HCT116 (cell line): ENCODE measurements around the gene GNGT2. TPM values are rescaled to one million over a fixed set of nuclear protein-coding genes. Genes with fewer than 3 reads are reported as not detected.

ENCODE experiments used
- ATAC-seq: fragments of 200-7000 bp; cut with Tn5 transposase; 2 replicates; pipeline ENCODE4 v1.9.1; 2020; ENCODE audit warnings: mild to moderate bottlenecking, moderate library complexity
- BruUV-seq: library from RNA; stranded (reverse); fragments of 400-500 nt; replicated peaks from 2 replicates; lab custom pipeline; 2021; lab: Mats Ljungman, UMichigan
- CTCF ChIA-PET: fragments of 300-600 bp; sonication (Branson Sonifier 250); formaldehyde crosslinking; loops from one replicate; lab custom pipeline; 2021; ENCODE audit warnings: antibody characterized with exemption; lab: Charles Lee
- POLR2A ChIA-PET: fragments of 300-600, 350-600 bp; sonication (Branson Sonifier 250); formaldehyde crosslinking; loops from one replicate; lab custom pipeline; 2021; ENCODE audit warnings: antibody characterized with exemption; lab: Charles Lee
- RAD21 ChIA-PET, 2 experiments: fragments of 300-600 bp; sonication (Branson Sonifier 250); formaldehyde crosslinking; loops; one replicate each; lab custom pipeline; 2023; ENCODE audit warnings: low total read pairs in 2 of 2; ENCODE audit not compliant: uncharacterized antibody in 2 of 2, unreplicated experiment in 2 of 2, low non-redundant PET in 1 of 2; lab: Charles Lee
- DNase-seq: peaks from one replicate; pipeline ENCODE4 v3.0.0-alpha.2; 2010; ENCODE audit warnings: low read depth, low spot score
- H2AFZ ChIP-seq: fragments of 200-600 bp; shearing (Covaris generic), sonication (generic); 2 replicates; pipeline ENCODE4 v1.6.1; 2017; ENCODE audit warnings: low read depth, mixed run types, mixed read lengths, antibody characterized with exemption, low read length; ENCODE audit not compliant: poor library complexity, severe bottlenecking
- H3K27ac ChIP-seq: 2 replicates; pipeline ENCODE4 v1.5.1; 2012; ENCODE audit warnings: low read depth, low read length
- H3K27me3 ChIP-seq: fragments of 200-600 bp; sonication (generic); 2 replicates; pipeline ENCODE4 v1.6.1; 2016; ENCODE audit warnings: mixed run types, low read length, mixed read lengths; ENCODE audit not compliant: insufficient read depth
- H3K36me3 ChIP-seq, 2 experiments: fragments of 200-500 bp in 1 of 2; fragments of 200-600 bp in 1 of 2; sonication (Bioruptor generic) in 1 of 2; sonication (generic) in 1 of 2; 2 replicates each; pipeline versions ENCODE4 v1.5.1 to v1.6.1; 2014 to 2016; ENCODE audit warnings: low read length in 2 of 2, inconsistent platforms in 1 of 2, mixed read lengths in 1 of 2, mixed run types in 1 of 2; ENCODE audit not compliant: insufficient read depth in 2 of 2, control insufficient read depth in 1 of 2
- H3K4me1 ChIP-seq, 2 experiments: fragments of 200-600 bp in 1 of 2; sonication (generic) in 1 of 2; 2 replicates each; pipeline versions ENCODE4 v1.5.1 to v1.6.1; 2012 to 2017; ENCODE audit warnings: low read length in 2 of 2, inconsistent platforms in 1 of 2, mild to moderate bottlenecking in 1 of 2, mixed read lengths in 1 of 2, mixed run types in 1 of 2, moderate library complexity in 1 of 2; ENCODE audit not compliant: insufficient read depth in 2 of 2, control insufficient read depth in 1 of 2
- H3K4me2 ChIP-seq: fragments of 200-600 bp; sonication (generic); 2 replicates; pipeline ENCODE4 v1.6.1; 2017; ENCODE audit warnings: mixed run types, low read length, mixed read lengths
- H3K4me3 ChIP-seq, 2 experiments: fragments of 200-600 bp in 1 of 2; sonication (generic) in 1 of 2; replicated peaks in 1 of 2; 2 replicates each; pipeline ENCODE4 v1.5.1; 2011 to 2016; ENCODE audit warnings: low read length in 2 of 2, control low read depth in 1 of 2, low read depth in 1 of 2, mild to moderate bottlenecking in 1 of 2, mixed read lengths in 1 of 2, mixed run types in 1 of 2
- H3K79me2 ChIP-seq: fragments of 200-600 bp; sonication (generic); 2 replicates; pipeline ENCODE4 v1.6.1; 2017; ENCODE audit warnings: mild to moderate bottlenecking, mixed run types, low read length, moderate library complexity, mixed read lengths; ENCODE audit not compliant: insufficient read depth
- H3K9ac ChIP-seq: fragments of 200-600 bp; sonication (generic); 2 replicates; pipeline ENCODE4 v1.6.1; 2016; ENCODE audit warnings: low read length, mixed read lengths
- H3K9me2 ChIP-seq: fragments of 200-600 bp; sonication (generic), shearing (Covaris generic); 2 replicates; pipeline ENCODE4 v1.6.1; 2017; ENCODE audit warnings: mixed run types, mild to moderate bottlenecking, moderate library complexity; ENCODE audit not compliant: insufficient read depth
- H3K9me3 ChIP-seq, 2 experiments: fragments of 200-500 bp in 1 of 2; fragments of 200-600 bp in 1 of 2; sonication (Bioruptor generic) in 1 of 2; sonication (generic) in 1 of 2; 2 replicates each; pipeline ENCODE4 v1.6.1; 2014 to 2017; ENCODE audit warnings: low read length in 2 of 2, mixed read lengths in 2 of 2, inconsistent platforms in 1 of 2, low read depth in 1 of 2, mild to moderate bottlenecking in 1 of 2, mixed run types in 1 of 2, moderate library complexity in 1 of 2; ENCODE audit not compliant: control insufficient read depth in 1 of 2, insufficient read depth in 1 of 2
- H4K20me1 ChIP-seq: fragments of 200-600 bp; sonication (generic), shearing (Covaris generic); 2 replicates; pipeline ENCODE4 v1.6.1; 2017; ENCODE audit warnings: mixed run types, mild to moderate bottlenecking, moderate library complexity; ENCODE audit not compliant: insufficient read depth
- CBX3 ChIP-seq: IDR thresholded peaks from 2 replicates; pipeline ENCODE4 v1.6.1; 2012; ENCODE audit warnings: low read depth
- ELF1 ChIP-seq: IDR thresholded peaks from 2 replicates; pipeline ENCODE4 v1.6.1; 2012; ENCODE audit warnings: low read depth, borderline replicate concordance
- EZH2 ChIP-seq: fragments of 200-600 bp; sonication (generic); IDR thresholded peaks from 2 replicates; pipeline ENCODE4 v1.6.1; 2017; ENCODE audit warnings: antibody characterized with exemption, mixed run types
- FOSL1 ChIP-seq: IDR thresholded peaks from 2 replicates; pipeline ENCODE4 v1.6.1; 2012; ENCODE audit warnings: low read depth
- POLR2AphosphoS5 ChIP-seq: IDR thresholded peaks from 2 replicates; pipeline ENCODE4 v1.6.1; 2011; ENCODE audit warnings: mild to moderate bottlenecking, low read depth, low read length, moderate library complexity
- SIN3A ChIP-seq: IDR thresholded peaks from 2 replicates; pipeline ENCODE4 v1.6.1; 2012; ENCODE audit warnings: low read depth
- SP1 ChIP-seq: IDR thresholded peaks from 2 replicates; pipeline ENCODE4 v1.6.1; 2012; ENCODE audit warnings: low read depth
- SRF ChIP-seq: IDR thresholded peaks from 2 replicates; pipeline ENCODE4 v1.6.1; 2012; ENCODE audit warnings: low read depth
- TCF7L2 ChIP-seq: IDR thresholded peaks from 2 replicates; pipeline ENCODE4 v1.7.0; 2011; ENCODE audit warnings: borderline replicate concordance, inconsistent platforms; ENCODE audit not compliant: insufficient read depth, insufficient read length; ENCODE audit errors: extremely low read depth
- YY1 ChIP-seq: IDR thresholded peaks from 2 replicates; pipeline ENCODE4 v1.6.1; 2011; ENCODE audit warnings: low read length, low read depth, moderate library complexity, mild to moderate bottlenecking; ENCODE audit not compliant: insufficient replicate concordance; ENCODE audit errors: extremely low read depth
- ZFX ChIP-seq: fragments of 450-650 bp; IDR thresholded peaks from 2 replicates; pipeline ENCODE4 v1.6.1; 2017
- intact Hi-C: fragments of 100-400 bp; cut with micrococcal nuclease; formaldehyde crosslinking; loops from 2 replicates; pipeline ENCODE4 v1.10.0; 2022
- total RNA-seq: library from RNA; stranded (reverse); gene quantifications from one replicate; pipeline ENCODE4 v1.2.1, GENCODE V29; 2021; ENCODE audit not compliant: unreplicated experiment
- TF ChIP-seq, protein P1 (sequence below): IDR thresholded peaks from 2 replicates; pipeline ENCODE4 v1.6.1; 2012
- TF ChIP-seq, protein P2 (sequence below): IDR thresholded peaks from 2 replicates; pipeline ENCODE4 v1.6.1; 2012
- TF ChIP-seq, protein P3 (sequence below): IDR thresholded peaks from 2 replicates; pipeline ENCODE4 v1.6.1; 2011; ENCODE audit warnings: mild to moderate bottlenecking, low read length, moderate library complexity; ENCODE audit not compliant: insufficient replicate concordance; ENCODE audit errors: extremely low read depth
- TF ChIP-seq, protein P4 (sequence below), 3 experiments: fragments of 200-600 bp in 1 of 3; sonication (generic) in 1 of 3; IDR thresholded peaks in 2 of 3; conservative IDR thresholded peaks in 1 of 3; 2 replicates each; pipeline ENCODE4 v1.5.1; 2012 to 2017; ENCODE audit warnings: low read depth in 2 of 3, low read length in 2 of 3, antibody characterized with exemption in 1 of 3, borderline replicate concordance in 1 of 3, control low read depth in 1 of 3, mild to moderate bottlenecking in 1 of 3, mixed read lengths in 1 of 3, mixed run types in 1 of 3, moderate library complexity in 1 of 3; ENCODE audit not compliant: insufficient read depth in 1 of 3

The GNGT2 gene
- total RNA-seq, 1 experiment from 2014 or later, result not detected

DNA sequence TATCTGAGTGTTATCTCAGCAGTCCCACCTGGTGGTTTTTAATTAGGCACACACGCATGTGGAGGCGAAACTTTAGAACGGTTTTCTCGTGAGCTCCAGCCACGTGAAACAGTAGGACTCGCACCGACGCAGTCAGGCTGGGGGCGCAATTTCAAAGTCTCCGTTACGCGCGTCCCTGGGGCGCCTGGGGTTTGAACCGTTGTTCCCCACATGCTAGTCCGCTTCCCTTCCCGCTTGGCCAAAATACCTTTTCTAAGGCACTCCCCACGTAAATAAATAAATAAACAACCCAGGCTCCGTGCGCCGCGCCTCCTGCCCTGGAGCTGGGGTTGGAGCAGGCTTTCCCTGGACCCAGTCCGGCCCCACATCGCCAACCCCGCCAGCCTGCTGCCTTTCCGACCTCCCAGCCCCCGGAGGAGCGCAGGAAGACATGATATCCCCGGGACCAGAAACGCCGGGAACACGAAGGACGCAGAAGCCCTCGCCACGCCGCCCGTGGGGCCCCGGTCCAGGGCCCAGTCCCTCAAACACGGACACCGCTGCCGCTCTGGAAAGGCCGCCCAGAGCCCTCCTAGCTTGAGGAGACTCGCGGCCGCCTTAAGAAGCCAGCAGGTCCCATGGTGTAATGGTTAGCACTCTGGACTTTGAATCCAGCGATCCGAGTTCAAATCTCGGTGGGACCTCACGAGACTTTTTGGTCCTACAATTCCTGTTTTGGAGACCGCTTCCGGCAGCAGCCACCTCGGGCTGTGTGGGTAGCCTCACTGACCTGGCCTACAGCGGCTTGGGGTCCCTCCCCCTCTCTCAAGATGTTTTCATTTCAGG is 18.2 kb downstream of the GNGT2 start:
- H3K4me2 ChIP-seq, result peak overlapping the region; percentile 91
- DNase-seq (peak; percentile 89), ATAC-seq (peak; percentile 75)
- H3K36me3 ChIP-seq, result no peaks in the 10 kb centered on the region
- peak overlapping the region; percentile 55 for H2AFZ ChIP-seq
- BruUV-seq, result TSS peak; percentile 97
- CTCF ChIA-PET, result interaction anchor here (0.7 to 2.1 kb wide), 8 partner anchors 12 to 388 kb away, joined by 3 to 26 read pairs (median 6); no protein-coding TSS in a partner anchor
- peak overlapping the region; percentile 54 to 61 for H3K4me3 ChIP-seq
- intact Hi-C loops, result loop anchor here (5.0 kb wide), 3 partner anchors 35 to 300 kb away; partner anchors contain the start of genes ATP5MC1 and UBE2Z
- POLR2A ChIA-PET, result interaction anchor here (0.6 to 1.6 kb wide), 8 partner anchors 12 to 366 kb away, joined by 3 to 5 read pairs (median 3); partner anchors contain the start of gene PHB1
- peak overlapping the region; percentile 85 for H3K27ac ChIP-seq
- H3K9me2 ChIP-seq, result no peaks in the 10 kb centered on the region
- TF ChIP-seq FOSL1 (no peak), CBX3 (peak; percentile 95), POLR2AphosphoS5 (peak; percentile 56; the same call in 1 of the 2 replicates), ZFX (peak; percentile 69; the same call in 1 of the 2 replicates), YY1 (peak; percentile 59), SIN3A (0 out of 2 replicates have a peak, but pooled peaks have one; percentile 60), SP1 (0 out of 2 replicates have a peak, but pooled peaks have one; percentile 2), EZH2 (no peak), ELF1 (no peak; the same call in 1 of the 2 replicates), SRF (peak; percentile 99), TCF7L2 (peak; percentile 92)
- TF ChIP-seq, protein P1, sequence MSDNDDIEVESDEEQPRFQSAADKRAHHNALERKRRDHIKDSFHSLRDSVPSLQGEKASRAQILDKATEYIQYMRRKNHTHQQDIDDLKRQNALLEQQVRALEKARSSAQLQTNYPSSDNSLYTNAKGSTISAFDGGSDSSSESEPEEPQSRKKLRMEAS, result peak; percentile 100
- TF ChIP-seq, protein P2, sequence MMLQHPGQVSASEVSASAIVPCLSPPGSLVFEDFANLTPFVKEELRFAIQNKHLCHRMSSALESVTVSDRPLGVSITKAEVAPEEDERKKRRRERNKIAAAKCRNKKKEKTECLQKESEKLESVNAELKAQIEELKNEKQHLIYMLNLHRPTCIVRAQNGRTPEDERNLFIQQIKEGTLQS, result peak; percentile 99
- TF ChIP-seq, protein P3, sequence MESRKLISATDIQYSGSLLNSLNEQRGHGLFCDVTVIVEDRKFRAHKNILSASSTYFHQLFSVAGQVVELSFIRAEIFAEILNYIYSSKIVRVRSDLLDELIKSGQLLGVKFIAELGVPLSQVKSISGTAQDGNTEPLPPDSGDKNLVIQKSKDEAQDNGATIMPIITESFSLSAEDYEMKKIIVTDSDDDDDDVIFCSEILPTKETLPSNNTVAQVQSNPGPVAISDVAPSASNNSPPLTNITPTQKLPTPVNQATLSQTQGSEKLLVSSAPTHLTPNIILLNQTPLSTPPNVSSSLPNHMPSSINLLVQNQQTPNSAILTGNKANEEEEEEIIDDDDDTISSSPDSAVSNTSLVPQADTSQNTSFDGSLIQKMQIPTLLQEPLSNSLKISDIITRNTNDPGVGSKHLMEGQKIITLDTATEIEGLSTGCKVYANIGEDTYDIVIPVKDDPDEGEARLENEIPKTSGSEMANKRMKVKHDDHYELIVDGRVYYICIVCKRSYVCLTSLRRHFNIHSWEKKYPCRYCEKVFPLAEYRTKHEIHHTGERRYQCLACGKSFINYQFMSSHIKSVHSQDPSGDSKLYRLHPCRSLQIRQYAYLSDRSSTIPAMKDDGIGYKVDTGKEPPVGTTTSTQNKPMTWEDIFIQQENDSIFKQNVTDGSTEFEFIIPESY, result no peak
- TF ChIP-seq, protein P4, sequence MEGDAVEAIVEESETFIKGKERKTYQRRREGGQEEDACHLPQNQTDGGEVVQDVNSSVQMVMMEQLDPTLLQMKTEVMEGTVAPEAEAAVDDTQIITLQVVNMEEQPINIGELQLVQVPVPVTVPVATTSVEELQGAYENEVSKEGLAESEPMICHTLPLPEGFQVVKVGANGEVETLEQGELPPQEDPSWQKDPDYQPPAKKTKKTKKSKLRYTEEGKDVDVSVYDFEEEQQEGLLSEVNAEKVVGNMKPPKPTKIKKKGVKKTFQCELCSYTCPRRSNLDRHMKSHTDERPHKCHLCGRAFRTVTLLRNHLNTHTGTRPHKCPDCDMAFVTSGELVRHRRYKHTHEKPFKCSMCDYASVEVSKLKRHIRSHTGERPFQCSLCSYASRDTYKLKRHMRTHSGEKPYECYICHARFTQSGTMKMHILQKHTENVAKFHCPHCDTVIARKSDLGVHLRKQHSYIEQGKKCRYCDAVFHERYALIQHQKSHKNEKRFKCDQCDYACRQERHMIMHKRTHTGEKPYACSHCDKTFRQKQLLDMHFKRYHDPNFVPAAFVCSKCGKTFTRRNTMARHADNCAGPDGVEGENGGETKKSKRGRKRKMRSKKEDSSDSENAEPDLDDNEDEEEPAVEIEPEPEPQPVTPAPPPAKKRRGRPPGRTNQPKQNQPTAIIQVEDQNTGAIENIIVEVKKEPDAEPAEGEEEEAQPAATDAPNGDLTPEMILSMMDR (IDR thresholded peaks at IDR 0.05 in 2 of 3, conservative IDR thresholded peaks at IDR 0.05 in 1 of 3; ENCODE audit: borderline replicate concordance in 1 of 3, insufficient read depth in 1 of 3, low read depth in 2 of 3, low read length in 2 of 3), result peak; percentile 24 to 32 (median 29); a peak in 5 of 6 replicates
- RAD21 ChIA-PET, result interaction anchor here in 1 of 2 experiments (0.6 to 0.7 kb wide), 2 partner anchors 11 to 88 kb away, joined by 3 read pairs; no protein-coding TSS in a partner anchor
- H3K9ac ChIP-seq, result peak overlapping the region; percentile 76
- H3K79me2 ChIP-seq, result no peaks in the 10 kb centered on the region
- no peaks in the 10 kb centered on the region for H3K27me3 ChIP-seq
- no peaks in the 10 kb centered on the region for H3K9me3 ChIP-seq
- no peaks in the 10 kb centered on the region for H4K20me1 ChIP-seq
- H3K4me1 ChIP-seq, result peaks cover 13 to 44% of the 10 kb centered on the region in 2 experiments; a peak in 3 of 4 replicates
